Globus pallidus (tissue), 1 donor: ENCODE data around the gene EXOC6.

Experiments used
- DNase-seq: peaks from one replicate; pipeline ENCODE4 v3.0.0-alpha.2; 2015; ENCODE audit warnings: low spot score

The EXOC6 gene

GRCh38 chr10:93064874-93065660 lies 216.7 kb downstream of the EXOC6 start:
- DNase-seq, result no peak

GRCh38 chr10:93065675-93066543 lies 217.6 kb downstream of the EXOC6 start:
- DNase-seq, result no peak

DNA sequence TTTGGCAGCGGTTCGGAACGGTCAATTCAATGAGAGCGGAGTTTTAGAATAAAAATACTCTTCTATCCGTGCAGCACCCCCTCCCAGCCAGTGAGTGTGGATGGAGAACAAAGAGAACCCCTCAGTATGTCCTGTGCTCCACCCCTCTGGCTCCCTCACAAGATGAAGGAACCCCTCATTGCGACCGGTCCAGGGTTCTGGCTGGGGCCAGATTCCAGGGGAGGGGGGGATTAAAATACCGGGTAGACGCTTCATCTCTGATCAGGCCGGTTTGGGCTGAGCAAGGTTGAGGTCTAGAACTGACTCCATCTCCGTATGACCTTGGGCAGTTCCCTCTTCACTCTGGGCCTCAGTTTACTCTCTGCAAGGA lies 218.2 kb downstream of the EXOC6 start:
- no peak for DNase-seq

DNA sequence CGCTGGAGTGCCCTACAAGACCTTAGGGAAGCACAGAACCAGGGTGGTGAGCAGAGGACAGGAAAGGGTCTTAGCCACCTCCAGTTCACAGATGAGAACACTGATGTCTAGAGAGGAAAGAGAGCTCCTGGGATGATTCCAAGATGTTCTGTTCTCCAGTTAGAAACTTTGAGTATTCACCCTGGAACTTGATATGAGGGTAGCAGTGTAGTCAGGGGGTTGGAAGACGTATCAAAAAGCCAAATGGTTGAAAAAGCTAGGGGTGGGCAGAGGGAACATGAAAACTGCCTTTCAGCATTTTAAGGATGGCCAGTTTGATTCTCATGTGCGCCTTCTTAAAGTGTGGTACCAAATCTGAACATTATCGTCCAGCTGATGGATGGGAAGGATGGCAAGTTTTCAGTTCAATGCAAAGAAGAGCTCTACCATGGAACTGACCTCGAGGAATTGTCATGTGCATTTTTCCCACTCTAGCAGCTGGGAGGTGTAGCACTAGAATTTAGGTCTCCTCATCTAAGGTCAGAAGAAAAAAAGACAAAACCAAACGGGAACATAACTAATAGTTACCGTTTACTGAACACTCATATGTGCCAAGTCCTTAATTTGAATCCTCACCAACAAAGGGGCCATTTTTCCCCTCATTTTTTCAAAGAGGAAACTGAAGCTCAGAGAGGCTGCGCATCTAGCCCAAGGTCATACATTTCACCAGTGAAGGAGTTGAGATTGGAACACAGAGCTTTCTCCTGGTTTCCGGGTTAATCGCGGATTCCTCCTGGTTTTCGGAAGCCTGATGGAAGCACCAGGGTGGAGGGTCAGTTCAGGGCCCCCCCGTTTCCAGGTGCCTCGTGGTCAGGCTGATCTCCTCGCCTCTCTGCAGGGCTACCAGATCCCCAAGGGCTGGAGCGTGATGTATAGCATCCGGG lies 219.4 kb downstream of the EXOC6 start:
- DNase-seq, result no peak

- DNase-seq, result no peak
These were observed 220.3 kb downstream of the EXOC6 start for GRCh38 chr10:93068411-93069244.

- no peak for DNase-seq
These were observed 220.9 kb downstream of the EXOC6 start for GRCh38 chr10:93069245-93069561.

DNA sequence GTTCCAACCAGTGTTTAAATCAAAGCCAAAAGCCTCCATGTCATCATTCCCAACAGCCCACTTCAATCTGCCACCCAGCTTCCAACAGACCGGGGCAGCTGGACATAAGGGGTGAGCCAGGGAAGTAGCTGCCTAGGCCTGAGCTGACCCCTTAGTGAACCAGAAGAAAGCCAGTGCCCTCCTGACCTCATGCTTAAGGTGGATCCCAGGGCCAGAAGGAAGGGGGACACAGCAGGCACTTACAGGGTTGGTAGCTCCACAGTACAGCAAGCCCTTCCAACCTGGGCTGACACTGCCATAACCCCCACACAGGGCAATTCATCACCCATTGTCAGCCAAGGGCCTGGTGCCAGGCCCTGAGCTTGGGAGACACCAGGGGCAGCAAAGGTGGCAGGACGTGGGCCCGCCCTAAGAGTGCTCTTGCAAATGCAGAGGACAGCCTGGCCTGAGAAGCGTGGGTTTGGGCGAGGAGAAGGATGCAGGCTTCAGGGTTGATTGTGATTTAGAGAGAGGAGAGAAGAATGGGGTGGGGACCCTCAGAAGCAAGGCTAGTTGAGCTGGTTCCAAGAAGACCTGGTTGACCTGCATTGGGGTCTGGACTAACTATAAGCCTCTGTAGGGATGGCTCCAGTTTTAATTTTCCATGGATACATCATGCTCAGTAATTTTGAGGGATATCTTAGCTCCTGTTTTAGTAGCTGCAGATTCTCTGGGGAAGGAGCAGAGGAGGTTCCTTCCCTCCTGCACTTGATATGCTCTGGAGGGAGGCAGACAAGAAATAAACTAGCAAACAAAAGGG lies 222.3 kb downstream of the EXOC6 start:
- DNase-seq, result no peak

DNA sequence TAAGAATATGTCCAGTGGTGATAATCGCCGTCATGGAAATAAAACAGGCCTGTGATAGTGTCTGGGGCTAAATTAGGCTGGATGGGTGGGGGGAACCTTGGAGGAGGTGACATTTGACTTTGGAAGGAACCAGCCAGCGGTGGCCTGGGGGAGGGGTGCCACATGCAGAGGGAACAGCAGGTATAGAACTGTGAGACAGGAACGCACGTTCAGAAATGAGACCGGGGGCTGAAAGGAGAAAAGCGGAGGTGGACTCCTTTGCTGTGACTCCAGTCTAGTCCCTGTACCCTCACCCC lies 222.8 kb downstream of the EXOC6 start:
- no peak for DNase-seq

DNA sequence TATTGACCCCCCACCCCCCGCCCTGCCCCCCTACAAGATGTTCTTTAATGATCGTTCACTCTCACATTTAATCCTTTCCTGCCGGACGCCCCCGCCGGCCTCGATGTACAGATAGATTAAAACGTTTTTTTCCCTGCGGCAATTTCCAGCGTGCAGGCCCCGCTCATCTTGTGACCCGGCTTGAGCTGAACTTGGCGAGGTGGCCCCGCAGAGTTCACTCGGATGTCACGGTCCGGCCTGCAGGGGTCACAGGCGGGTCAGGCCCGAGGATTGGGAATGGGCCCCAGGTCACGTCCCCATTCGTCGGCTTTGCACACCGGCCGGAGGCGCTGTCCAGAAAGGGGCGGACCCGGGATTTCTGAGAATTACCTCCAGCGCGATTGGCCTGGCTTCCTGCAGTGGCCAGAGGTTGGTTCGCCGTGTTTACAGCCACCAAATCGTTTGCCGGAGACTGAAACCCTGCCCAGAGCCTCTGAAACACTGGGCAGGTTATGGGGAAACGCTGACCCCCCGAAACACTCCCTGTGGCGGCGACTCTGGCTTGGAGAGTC lies 223.4 kb downstream of the EXOC6 start:
- no peak for DNase-seq

DNA sequence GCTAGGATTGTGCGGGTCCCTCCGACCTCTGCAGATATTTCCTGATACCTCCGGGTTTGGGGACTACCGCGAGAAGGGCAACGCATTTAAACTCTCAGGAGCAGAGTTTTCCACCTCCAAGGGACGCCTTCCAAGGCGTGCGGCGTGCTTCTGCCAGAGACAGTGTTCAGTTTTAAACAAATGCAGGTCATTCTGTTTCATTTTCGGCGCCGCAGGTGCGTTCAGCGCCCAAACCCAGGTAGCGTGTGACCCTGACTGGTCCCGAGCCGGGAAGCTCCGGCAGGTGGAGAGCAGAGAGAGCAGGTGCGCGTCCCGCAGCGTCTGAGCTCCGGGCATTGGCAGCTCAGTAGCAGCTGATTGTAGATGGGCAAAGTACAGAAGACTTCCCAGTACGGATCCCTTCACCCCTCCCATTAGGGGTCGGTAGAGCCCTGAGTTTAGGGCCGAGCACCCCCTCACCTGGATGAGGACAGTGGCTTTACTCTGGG lies 223.9 kb downstream of the EXOC6 start:
- no peak for DNase-seq

GRCh38 chr10:93072713-93073538 lies 224.6 kb downstream of the EXOC6 start:
- no peak for DNase-seq

DNA sequence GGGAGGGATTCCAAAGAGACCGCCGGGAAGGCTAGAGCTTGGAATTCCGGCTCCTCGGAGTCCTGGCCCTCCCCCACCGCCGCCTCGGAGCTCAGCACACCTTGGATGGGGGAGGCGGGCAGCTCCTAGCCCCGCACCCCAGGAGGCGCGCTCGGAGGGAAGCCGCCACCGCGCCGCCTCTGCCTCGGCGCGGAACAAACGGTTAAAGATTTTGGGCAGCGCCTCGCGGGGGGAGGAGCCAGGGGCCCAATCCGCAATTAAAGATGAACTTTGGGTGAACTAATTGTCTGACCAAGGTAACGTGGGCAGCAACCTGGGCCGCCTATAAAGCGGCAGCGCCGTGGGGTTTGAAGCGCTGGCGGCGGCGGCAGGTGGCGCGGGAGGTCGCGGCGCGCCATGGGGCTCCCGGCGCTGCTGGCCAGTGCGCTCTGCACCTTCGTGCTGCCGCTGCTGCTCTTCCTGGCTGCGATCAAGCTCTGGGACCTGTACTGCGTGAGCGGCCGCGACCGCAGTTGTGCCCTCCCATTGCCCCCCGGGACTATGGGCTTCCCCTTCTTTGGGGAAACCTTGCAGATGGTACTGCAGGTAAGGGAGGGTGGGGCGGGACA lies 225.3 kb downstream of the EXOC6 start, which contains the start of gene CYP26A1:
TSS of gene CYP26A1 (plus strand) at position 355 of the 608 bp plus-strand sequence. CDS start at position 397, 42 bp downstream.
- DNase-seq, result no peak

DNA sequence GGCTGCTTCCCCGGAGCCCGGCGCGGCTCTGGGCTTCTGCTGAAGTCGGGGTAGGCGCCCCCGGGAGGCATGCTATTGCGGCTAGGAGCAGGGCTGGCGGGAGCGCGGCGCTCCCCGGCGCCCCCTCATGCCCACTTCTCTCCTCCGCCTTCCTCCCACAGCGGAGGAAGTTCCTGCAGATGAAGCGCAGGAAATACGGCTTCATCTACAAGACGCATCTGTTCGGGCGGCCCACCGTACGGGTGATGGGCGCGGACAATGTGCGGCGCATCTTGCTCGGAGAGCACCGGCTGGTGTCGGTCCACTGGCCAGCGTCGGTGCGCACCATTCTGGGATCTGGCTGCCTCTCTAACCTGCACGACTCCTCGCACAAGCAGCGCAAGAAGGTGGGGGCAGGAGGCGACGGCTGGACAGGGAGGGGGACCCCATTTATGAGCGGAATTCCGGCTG lies 225.9 kb downstream of the EXOC6 start:
- no peak for DNase-seq

GRCh38 chr10:93074597-93075368 lies 226.5 kb downstream of the EXOC6 start:
- DNase-seq, result no peak

GRCh38 chr10:93075369-93076221 lies 227.3 kb downstream of the EXOC6 start:
- no peak for DNase-seq

DNA sequence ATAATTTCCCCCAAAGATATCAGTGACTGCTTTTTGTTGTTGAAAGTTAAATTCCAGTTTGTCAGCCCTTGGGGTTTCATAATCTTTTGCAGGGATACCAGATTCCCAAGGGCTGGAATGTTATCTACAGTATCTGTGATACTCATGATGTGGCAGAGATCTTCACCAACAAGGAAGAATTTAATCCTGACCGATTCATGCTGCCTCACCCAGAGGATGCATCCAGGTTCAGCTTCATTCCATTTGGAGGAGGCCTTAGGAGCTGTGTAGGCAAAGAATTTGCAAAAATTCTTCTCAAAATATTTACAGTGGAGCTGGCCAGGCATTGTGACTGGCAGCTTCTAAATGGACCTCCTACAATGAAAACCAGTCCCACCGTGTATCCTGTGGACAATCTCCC lies 228.6 kb downstream of the EXOC6 start:
- DNase-seq, result no peak

GRCh38 chr10:93077860-93078337 lies 229.6 kb downstream of the EXOC6 start:
- DNase-seq, result no peak
